Liver (tissue), 3 donors: ENCODE results near the gene CDH13.

Source experiments
- CTCF ChIP-seq: fragments of 150-350 bp; IDR thresholded peaks from 2 replicates; pipeline ENCODE4 v1.5.1; 2017; ENCODE audit warnings: improper control_type of control experiment, low read depth, low read length; ENCODE audit not compliant: missing input control
- MAX ChIP-seq: IDR thresholded peaks from 2 replicates; pipeline ENCODE4 v1.6.1; 2016; ENCODE audit warnings: antibody characterized with exemption
- TF ChIP-seq, protein P1 (sequence below): IDR thresholded peaks from 2 replicates; pipeline ENCODE4 v1.6.1; 2016; ENCODE audit warnings: antibody characterized with exemption
- donor health status: healthy.
- donor health status: healthy.

- TF ChIP-seq MAX (no peak), CTCF (no peak)
- TF ChIP-seq, protein P1, sequence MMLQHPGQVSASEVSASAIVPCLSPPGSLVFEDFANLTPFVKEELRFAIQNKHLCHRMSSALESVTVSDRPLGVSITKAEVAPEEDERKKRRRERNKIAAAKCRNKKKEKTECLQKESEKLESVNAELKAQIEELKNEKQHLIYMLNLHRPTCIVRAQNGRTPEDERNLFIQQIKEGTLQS, result no peak
Observed at GRCh38 chr16:82845116-82845515, 218.3 kb downstream of the CDH13 start.
